HG03460 (cell line): ENCODE data around the gene ABHD13.
"Not testable (repeated sequence)": the region's sequence is repeated elsewhere in the genome, so short reads cannot be mapped to it uniquely, and the experiment has no call there.

ENCODE experiments used
- ATAC-seq: cut with Tn5 transposase; IDR thresholded peaks from one replicate; pipeline ENCODE4 v1.9.1; 2021; ENCODE audit not compliant: unreplicated experiment

The ABHD13 gene

DNA sequence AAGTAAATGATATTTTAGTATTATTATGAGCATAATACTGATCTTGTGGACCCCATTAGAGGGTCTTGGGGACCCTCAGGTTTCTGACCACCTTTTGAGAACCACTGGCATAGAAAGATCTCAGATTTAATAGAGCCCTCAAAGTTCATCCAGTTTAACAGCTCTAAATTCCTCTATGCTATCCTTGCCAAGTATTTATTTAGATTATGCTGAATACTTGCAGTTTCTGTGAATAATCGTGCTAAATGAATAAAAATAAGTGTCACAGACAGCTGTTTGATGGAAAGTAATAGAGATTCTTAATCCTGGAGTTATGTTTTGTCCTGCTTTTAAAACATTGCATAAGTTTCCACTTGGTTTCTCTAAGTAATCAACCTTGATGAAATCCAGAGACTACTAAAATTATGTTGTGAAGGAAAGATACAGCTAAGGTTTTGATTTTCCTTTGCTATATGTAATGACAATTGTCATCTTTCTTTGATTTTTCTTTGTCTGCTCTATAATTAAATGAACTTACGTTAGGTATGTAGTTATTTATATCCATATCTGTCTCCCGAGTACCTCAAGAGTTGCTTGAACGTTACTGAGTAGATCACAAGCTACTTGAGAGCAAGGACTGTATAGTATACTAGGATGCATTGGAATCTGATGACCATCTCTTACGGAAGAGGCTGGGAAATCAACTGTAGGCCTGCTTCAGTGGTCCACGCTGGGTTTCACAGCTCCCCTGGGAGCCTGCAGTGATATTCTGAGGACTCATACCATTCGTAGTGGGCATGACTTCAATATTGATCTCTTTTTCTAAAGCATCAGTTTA lies 5.7 kb downstream of the ABHD13 start:
- no peak for ATAC-seq

- ATAC-seq: peak; percentile 76
Observed at GRCh38 chr13:108225440-108225839, 7.2 kb downstream of the ABHD13 start.

DNA sequence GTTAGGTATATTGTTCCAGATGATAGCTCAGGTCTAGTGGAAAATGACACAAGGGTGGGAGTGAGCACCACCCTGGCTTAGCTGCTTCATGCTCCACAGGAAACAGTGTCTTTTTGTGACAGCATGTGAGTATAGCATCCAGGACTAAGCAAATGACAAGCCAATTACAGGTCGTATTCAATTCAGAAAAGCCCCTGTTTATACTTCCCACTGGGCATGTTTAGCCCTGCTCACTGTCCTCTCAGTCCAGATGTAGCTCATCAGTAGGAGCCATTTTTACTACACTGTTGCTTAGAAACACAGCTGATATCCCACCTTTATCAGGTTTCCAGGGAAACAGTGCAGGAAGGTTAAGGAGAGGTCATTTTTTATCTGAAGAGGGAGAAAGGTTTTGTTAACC lies 8.0 kb downstream of the ABHD13 start:
- peak; percentile 42 for ATAC-seq

- ATAC-seq: no peak
Observed at GRCh38 chr13:108227651-108228272, 9.6 kb downstream of the ABHD13 start.

DNA sequence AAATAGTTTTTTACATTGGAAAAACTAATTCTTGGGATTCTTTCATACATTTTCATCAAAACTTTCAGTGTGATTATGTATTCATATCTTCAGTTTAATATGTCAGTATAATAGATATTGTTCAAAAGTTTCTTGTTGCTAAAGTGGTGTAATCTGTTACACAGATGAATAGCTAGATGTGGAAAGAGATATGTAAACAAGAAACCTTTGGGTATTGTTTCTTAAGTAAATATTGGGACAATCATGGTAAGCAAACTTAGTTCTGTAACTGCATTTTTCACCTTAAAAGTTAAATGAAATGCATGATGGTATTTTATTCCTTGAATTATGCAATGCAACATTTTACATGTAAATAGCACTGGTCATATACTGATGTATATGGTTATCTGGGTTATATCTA lies 12.2 kb downstream of the ABHD13 start:
- ATAC-seq: no peak

GRCh38 chr13:108249150-108249549 lies 31.0 kb downstream of the ABHD13 start:
- no peak for ATAC-seq

GRCh38 chr13:108257248-108257647 lies 39.1 kb downstream of the ABHD13 start:
- no peak for ATAC-seq

- ATAC-seq: no peak
Observed at GRCh38 chr13:108263621-108264355, 45.6 kb downstream of the ABHD13 start.

DNA sequence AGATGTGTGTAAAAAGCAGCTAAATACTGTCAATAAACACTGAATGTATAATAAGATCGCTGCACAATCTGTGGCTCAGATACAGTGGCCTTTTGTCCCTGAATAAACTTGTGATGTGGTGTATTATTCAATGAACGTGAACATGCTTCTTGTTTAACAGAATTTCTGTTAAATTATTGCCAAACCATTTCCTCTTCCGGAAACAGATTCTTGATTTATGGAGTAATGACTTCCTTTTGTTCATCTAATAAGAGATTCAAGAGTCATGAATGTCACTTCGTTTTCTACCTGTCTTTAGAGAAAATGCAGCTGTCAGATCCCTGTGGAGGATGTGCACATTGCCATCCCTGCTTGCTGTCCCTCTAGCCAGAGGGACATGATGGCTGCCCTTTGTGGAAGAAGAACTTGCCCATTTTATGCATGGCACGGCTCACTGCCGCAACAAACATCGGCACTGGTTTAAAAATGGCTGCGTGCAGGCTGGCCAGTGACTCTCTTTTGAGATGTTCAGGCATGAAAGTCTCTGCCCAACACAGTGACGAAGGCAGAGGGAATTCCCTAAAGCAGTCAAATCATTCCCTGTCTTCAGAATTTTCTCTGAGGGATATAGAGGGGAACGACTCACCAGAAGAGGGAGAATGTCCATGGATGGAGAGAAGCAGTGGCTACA lies 48.3 kb downstream of the ABHD13 start:
- ATAC-seq: no peak

DNA sequence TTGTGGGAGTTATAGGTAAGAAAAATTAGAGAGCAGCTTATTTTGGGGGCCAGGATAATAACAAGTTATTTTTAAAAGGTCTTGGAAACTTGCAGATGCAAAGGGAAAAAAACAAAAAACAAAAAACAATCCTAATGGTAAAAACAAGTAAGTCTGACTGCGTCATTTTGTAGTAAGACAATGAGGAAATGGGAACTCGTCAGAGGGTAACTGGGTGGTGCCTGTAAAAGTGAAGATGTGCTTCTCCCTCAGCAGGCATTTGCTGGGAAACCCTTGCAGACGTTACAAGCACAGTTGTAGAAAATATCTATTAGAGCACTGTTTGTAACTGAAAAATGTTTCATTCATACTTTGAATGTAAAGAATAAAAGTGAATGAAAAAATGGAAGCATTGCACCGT lies 49.2 kb downstream of the ABHD13 start:
- ATAC-seq: no peak

DNA sequence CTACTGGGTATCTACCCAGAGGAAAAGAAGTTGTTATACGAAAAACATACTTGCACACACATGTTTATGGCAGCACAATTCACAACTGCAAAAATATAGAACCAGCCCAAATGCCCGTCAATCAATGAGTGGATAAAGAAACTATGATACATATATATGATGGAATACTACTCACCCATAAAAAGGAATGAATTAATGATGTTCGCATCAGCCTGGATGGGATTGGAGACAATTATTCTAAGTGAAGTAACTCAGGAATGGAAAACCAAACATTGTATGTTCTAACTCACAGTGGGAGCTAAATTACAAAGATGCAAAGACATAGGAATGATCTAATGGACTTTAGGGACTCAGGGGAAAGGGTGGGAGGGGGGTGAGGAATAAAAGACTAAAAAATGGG lies 49.7 kb downstream of the ABHD13 start:
- ATAC-seq: not testable (repeated sequence)

GRCh38 chr13:108268466-108269112 lies 50.4 kb downstream of the ABHD13 start:
- peak; percentile 14 for ATAC-seq

DNA sequence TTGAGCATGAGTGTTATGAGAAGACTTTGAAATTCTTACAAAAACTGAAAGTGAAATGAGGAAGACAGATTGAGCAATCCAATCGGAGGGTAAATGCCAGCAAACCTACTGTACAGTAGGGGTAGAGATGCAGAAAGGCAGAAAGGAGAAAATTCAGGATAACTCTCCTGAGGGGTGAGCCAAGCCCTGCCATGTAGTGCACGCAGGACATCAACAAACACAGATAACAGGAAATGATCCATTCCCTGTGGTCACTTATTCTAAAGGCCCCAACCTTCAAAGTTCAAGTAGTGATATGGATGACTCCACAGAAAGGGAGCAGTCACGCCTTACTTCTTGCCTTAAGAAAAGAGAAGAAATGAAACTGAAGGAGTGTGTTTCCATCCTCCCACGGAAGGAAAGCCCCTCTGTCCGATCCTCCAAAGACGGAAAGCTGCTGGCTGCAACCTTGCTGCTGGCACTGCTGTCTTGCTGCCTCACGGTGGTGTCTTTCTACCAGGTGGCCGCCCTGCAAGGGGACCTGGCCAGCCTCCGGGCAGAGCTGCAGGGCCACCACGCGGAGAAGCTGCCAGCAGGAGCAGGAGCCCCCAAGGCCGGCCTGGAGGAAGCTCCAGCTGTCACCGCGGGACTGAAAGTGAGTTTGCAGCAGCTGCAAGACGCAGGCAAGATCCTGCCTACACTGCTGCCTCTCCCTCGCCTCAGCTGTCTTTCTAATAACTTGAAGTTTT lies 51.6 kb downstream of the ABHD13 start, which contains the start of gene TNFSF13B:
Gene TNFSF13B, plus strand, starts transcription at position 118 of the 728 bp plus-strand sequence. Its CDS starts 178 bp downstream, at position 296.
- peak; percentile 72 for ATAC-seq

DNA sequence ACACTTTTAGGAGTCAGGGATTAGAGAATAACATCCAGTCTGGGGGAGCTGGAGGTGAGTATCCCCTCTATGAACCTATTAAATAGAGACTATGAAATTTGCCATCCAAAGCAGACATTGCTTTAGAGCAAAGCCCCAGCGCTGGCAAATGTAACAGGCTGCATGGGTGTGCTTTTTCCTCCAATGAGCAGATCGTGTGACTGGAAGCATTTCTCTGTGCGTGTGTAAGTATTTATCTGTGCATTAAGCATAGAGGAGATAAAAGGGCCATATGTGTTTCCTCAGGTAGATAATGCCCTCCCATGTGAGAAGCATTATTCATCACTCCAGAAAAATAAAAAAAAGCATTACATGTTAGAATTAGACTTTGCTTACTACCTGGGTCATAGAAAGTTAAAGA lies 52.2 kb downstream of the ABHD13 start:
- peak; percentile 11 for ATAC-seq

GRCh38 chr13:108272333-108272732 lies 54.1 kb downstream of the ABHD13 start:
- no peak for ATAC-seq

DNA sequence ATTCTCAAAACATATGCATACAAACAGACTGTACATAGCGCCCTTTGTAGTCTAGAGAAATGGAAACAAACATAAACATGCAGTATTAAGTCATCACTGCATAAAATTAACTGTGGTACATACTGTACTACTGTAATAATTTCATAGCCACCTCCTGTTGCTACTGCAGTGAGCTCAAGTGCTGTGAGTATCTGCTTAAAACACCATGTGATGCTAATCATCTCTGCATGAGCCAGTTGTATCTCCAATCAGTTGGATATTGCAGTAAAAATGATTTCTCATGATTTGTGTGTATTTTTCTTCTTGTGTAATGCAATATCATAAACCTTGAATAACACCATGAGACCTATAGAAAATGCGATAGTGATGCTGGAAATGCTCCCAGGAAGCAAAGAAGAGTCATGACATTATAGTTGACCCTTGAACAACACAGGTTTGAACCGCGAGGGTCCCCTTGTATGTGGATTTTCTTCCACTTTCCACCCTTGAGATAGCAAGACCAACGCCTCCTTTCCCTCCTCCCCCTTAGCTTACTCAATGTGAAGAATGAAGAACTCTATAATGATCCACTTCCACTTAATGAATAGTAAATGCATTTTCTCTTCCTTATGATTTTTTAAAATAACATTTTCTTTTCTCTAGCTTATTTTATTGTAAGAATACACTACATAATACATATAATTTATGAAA lies 55.4 kb downstream of the ABHD13 start:
- ATAC-seq: no peak

DNA sequence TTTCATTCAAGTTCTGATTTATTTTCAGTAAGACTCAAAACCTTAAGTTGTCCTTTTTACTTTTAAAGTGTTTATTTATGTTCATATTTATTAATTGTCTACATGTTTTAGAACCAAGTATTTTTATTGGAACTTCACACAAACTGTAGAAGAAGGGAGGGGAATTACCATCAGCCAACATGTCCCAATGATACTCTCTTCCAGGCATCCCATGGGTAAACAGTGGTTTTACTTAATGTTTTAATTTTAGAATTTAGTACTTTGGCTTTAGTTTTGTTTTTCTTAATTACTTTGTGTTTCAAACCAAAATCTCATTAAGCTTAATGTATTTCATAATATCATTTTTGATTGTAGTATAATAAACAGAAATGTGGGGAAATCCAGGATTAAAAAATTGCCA lies 56.5 kb downstream of the ABHD13 start:
- no peak for ATAC-seq

DNA sequence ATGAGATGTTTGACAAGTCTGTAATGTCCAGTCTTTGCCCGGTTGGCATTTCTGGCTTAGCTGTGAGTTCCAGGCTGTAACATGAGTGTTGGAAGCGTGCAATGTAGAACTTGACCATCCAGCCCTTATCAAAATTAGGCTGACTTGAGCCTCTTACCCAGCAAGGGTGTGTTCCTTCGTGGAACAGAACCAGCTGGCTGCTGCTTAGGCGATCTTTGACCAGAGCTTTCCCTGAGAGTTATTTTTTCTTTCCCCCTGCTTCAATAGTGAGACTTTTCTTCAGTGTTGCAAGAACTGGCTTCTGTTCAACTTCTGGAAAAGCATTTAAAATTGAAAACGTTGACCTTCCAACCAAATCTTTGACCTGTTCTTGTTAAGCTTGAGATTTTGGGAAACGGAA lies 57.9 kb downstream of the ABHD13 start:
- no peak for ATAC-seq

GRCh38 chr13:108278466-108278865 lies 60.3 kb downstream of the ABHD13 start:
- ATAC-seq: no peak
